ENCODE data around the gene IARS1.

The IARS1 gene

DNA sequence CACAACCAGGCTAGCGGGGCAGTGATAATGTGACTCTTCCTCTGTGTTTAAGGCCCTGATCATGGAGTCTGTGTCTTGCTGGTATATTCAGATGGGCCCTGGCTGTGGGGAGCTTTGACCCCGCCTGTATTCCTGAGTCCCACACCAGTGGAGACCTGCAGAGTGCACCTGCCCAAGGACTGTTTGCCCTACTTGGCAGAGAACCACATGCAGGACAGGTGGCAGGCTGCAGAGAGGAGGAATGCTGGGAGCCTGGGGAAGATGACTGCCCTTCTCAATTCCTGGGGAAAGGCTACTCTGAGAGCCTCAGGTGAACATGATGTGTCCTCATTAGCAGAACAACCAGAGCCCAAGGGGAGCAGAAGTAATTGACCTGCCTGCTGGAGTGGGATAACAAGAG is 36.2 kb downstream of the IARS1 start:
- H3K4me1 ChIP-seq (ENCODE audit: insufficient read depth, low read length, poor library complexity, severe bottlenecking) = no peaks in the 10 kb centered on the region

DNA sequence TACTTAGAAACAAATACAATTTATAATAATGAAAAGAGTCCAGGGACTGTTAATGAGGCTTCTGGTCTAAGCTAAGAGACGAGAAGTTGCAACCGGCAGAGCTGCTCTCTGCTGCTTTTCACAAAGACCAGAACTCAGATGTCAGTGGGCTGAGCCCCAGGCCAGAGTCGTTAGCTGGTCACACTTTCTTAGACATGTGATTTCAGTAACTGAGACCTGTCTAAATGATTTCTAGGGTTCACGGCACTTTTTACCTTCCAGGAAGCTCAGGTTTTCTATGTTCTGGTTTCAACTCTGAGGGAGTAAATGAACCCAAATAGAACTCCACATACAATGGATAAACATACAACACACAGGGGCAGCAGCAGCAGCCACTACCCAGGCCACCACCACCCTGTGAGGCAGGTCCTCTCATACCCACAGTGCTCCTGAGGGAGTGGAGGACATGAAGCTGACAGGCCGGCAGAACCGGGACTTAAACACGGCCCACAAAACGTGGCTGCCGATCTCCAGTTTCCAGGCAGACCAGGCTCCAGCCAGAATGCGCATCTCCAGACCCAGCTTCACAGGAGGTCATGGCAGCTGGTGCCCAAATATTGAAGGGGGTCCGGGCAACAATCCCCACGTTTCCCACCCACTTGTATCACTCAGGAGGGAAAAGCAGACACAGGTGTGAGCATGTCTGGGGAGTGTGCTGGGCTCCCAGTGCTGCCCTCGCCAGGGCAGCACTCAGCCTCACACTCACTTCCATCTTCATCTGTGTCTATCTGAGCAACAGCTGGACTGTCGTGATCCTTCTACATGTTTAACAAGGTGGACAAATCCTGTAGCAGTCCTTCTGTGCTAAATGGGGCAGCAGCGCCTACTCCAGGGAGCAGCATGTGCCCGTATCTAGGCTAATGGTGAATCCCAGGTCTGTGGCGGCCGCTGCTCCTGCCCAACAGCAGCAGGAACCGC is 38.8 kb downstream of the IARS1 start:
- Histone ChIP-seq H3K36me3 (ENCODE audit: insufficient read depth, low read length) (peaks cover 97% of the 10 kb centered on the region), H3K9me2 (replicated peaks; ENCODE audit: low read depth, low read length) (no peaks in the 10 kb centered on the region), H3K4me1 (ENCODE audit: insufficient read depth, low read length, poor library complexity, severe bottlenecking) (no peaks in the 10 kb centered on the region), H3K9me3 (ENCODE audit: insufficient read depth, low read depth, low read length) (no peaks in the 10 kb centered on the region), H3K4me3 (ENCODE audit: low read length, poor library complexity, severe bottlenecking) (no peak overlapping the region), H3K9ac (ENCODE audit: low read depth, low read length, poor library complexity, severe bottlenecking) (no peak overlapping the region), H2AFZ (ENCODE audit: low read length) (no peak overlapping the region), H3F3A (ENCODE audit: low read depth) (no peaks in the 10 kb centered on the region), H3K79me2 (ENCODE audit: insufficient read depth, low read length) (no peaks in the 10 kb centered on the region), H4K20me1 (ENCODE audit: insufficient read depth, low read length, poor library complexity, severe bottlenecking) (no peaks in the 10 kb centered on the region), H3K27me3 (ENCODE audit: insufficient read depth, low read length, poor library complexity, severe bottlenecking) (no peaks in the 10 kb centered on the region), H3K4me2 (ENCODE audit: low read depth, low read length, poor library complexity, severe bottlenecking) (no peak overlapping the region)
- TF ChIP-seq, protein P1, sequence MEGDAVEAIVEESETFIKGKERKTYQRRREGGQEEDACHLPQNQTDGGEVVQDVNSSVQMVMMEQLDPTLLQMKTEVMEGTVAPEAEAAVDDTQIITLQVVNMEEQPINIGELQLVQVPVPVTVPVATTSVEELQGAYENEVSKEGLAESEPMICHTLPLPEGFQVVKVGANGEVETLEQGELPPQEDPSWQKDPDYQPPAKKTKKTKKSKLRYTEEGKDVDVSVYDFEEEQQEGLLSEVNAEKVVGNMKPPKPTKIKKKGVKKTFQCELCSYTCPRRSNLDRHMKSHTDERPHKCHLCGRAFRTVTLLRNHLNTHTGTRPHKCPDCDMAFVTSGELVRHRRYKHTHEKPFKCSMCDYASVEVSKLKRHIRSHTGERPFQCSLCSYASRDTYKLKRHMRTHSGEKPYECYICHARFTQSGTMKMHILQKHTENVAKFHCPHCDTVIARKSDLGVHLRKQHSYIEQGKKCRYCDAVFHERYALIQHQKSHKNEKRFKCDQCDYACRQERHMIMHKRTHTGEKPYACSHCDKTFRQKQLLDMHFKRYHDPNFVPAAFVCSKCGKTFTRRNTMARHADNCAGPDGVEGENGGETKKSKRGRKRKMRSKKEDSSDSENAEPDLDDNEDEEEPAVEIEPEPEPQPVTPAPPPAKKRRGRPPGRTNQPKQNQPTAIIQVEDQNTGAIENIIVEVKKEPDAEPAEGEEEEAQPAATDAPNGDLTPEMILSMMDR (conservative IDR thresholded peaks at IDR 0.05; ENCODE audit: low read length) = no peak
- no peak for TF ChIP-seq EZH2phosphoT487 (IDR thresholded peaks at IDR 0.05; ENCODE audit: borderline replicate concordance)

More for the DNA sequence above, 36.2 kb downstream of the IARS1 start:
- Histone ChIP-seq H3K9me3 (ENCODE audit: insufficient read depth, low read depth, low read length) (no peaks in the 10 kb centered on the region), H3K27me3 (ENCODE audit: insufficient read depth, low read length, poor library complexity, severe bottlenecking) (no peaks in the 10 kb centered on the region), H3K36me3 (ENCODE audit: insufficient read depth, low read length) (peaks cover 97% of the 10 kb centered on the region), H2AFZ (ENCODE audit: low read length) (no peak overlapping the region), H3K79me2 (ENCODE audit: insufficient read depth, low read length) (no peaks in the 10 kb centered on the region), H3K4me3 (ENCODE audit: low read length, poor library complexity, severe bottlenecking) (no peak overlapping the region), H4K20me1 (ENCODE audit: insufficient read depth, low read length, poor library complexity, severe bottlenecking) (no peaks in the 10 kb centered on the region), H3K4me2 (ENCODE audit: low read depth, low read length, poor library complexity, severe bottlenecking) (no peak overlapping the region), H3F3A (ENCODE audit: low read depth) (no peaks in the 10 kb centered on the region), H3K9ac (ENCODE audit: low read depth, low read length, poor library complexity, severe bottlenecking) (no peak overlapping the region), H3K9me2 (replicated peaks; ENCODE audit: low read depth, low read length) (no peaks in the 10 kb centered on the region)
- no peak for TF ChIP-seq EZH2phosphoT487 (IDR thresholded peaks at IDR 0.05; ENCODE audit: borderline replicate concordance)
- TF ChIP-seq, protein P1 (conservative IDR thresholded peaks at IDR 0.05; ENCODE audit: low read length) = no peak

DNA sequence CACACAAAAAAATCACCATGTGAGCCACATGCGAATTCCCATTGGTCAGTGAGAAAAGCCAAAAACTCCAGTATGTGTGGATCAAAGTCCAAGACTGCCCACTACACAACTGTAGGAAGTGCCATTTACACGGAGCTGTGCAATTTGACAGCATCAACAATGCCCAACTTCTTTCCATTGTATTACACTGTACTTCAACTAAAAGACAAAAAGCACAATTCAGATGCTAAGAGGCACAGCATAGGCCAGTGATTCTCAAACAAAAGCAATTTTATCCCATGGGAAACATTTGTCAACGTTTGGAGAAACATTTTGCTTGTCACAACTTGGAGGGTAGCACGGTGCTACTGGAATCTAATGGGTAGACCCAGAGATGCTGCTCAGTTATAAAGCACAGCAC is 39.8 kb downstream of the IARS1 start:
- Histone ChIP-seq H3K4me2 (ENCODE audit: low read depth, low read length, poor library complexity, severe bottlenecking) (no peak overlapping the region), H3K9ac (ENCODE audit: low read depth, low read length, poor library complexity, severe bottlenecking) (no peak overlapping the region), H3K36me3 (ENCODE audit: insufficient read depth, low read length) (peaks cover 97% of the 10 kb centered on the region; the same call in 1 of the 2 replicates), H3F3A (ENCODE audit: low read depth) (no peaks in the 10 kb centered on the region), H3K9me3 (ENCODE audit: insufficient read depth, low read depth, low read length) (no peaks in the 10 kb centered on the region), H3K9me2 (replicated peaks; ENCODE audit: low read depth, low read length) (no peaks in the 10 kb centered on the region), H3K79me2 (ENCODE audit: insufficient read depth, low read length) (no peaks in the 10 kb centered on the region), H2AFZ (ENCODE audit: low read length) (no peak overlapping the region), H3K27me3 (ENCODE audit: insufficient read depth, low read length, poor library complexity, severe bottlenecking) (no peaks in the 10 kb centered on the region), H4K20me1 (ENCODE audit: insufficient read depth, low read length, poor library complexity, severe bottlenecking) (no peaks in the 10 kb centered on the region), H3K4me1 (ENCODE audit: insufficient read depth, low read length, poor library complexity, severe bottlenecking) (no peaks in the 10 kb centered on the region), H3K4me3 (ENCODE audit: low read length, poor library complexity, severe bottlenecking) (no peak overlapping the region)
- TF ChIP-seq, protein P1 (conservative IDR thresholded peaks at IDR 0.05; ENCODE audit: low read length) = no peak
- TF ChIP-seq EZH2phosphoT487 (IDR thresholded peaks at IDR 0.05; ENCODE audit: borderline replicate concordance) = no peak
